ENCODE data around the gene TPM3.
"Not testable (repeated sequence)": the region's sequence is repeated elsewhere in the genome, so short reads cannot be mapped to it uniquely, and the experiment has no call there.

TPM3 gene

DNA sequence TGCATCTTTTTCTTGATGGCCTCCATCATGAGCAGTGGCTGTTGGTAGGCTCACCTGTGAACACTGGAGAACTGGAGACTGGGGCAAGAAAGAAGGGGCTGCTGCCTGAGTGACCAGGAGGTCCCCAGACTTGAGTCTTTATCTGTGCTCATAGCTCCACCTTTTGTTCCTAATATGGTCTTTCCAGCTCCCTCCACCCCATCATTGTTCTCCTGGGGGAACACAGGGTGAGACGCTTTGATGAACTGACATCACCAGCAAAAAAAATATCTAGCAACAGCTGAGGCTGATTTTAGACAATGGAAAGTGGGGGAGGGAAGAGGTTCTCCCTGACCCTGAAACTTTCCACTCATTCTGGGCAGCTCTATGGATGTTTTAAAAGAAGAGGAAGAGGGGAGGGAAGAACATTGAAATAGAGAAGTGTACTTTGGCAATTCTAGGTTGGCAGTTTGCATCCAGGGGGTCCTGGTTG, at the start of gene TPM3:
TSS of gene TPM3 (minus strand) at position 111 of the 472 bp plus-strand sequence. CDS start at position 29, 82 bp downstream.
- no peak for DNase-seq (ENCODE audit: extremely low spot score)
- TF ChIP-seq FOXM1 (IDR thresholded peaks at IDR 0.05; ENCODE audit: borderline replicate concordance) (no peak), L3MBTL2 (conservative IDR thresholded peaks at IDR 0.05) (no peak), BHLHE40 (IDR thresholded peaks at IDR 0.05; ENCODE audit: borderline replicate concordance) (no peak), FOXA1 (IDR thresholded peaks at IDR 0.05) (no peak), HDGF (IDR thresholded peaks at IDR 0.05; ENCODE audit: borderline replicate concordance) (no peak), SP1 (IDR thresholded peaks at IDR 0.05) (no peak), NFRKB (IDR thresholded peaks at IDR 0.05) (no peak), LEF1 (IDR thresholded peaks at IDR 0.05; ENCODE audit: borderline replicate concordance) (no peak), FOXK2 (IDR thresholded peaks at IDR 0.05) (no peak), TARDBP (IDR thresholded peaks at IDR 0.05) (no peak), SUZ12 (IDR thresholded peaks at IDR 0.05) (no peak), ELF4 (IDR thresholded peaks at IDR 0.05) (no peak), CTBP1 (IDR thresholded peaks at IDR 0.05; ENCODE audit: borderline replicate concordance) (no peak), ARNT (IDR thresholded peaks at IDR 0.05) (no peak)
- ChIA-PET CTCF (interaction anchor here (0.5 to 4.0 kb wide), 5 partner anchors 8 to 311 kb away, joined by 3 to 16 read pairs (median 4); partner anchors contain the start of gene HAX1), POLR2A (interaction anchor here (0.8 to 1.5 kb wide), 3 partner anchors 9 to 201 kb away, joined by 3 to 7 read pairs (median 4); partner anchors contain the start of gene UBAP2L)

GRCh38 chr1:154240294-154240833, 48.5 kb upstream of the TPM3 start:
- no peak for DNase-seq (ENCODE audit: extremely low spot score)
- TF ChIP-seq HDGF (IDR thresholded peaks at IDR 0.05; ENCODE audit: borderline replicate concordance) = no peak
- TF ChIP-seq, protein P1, sequence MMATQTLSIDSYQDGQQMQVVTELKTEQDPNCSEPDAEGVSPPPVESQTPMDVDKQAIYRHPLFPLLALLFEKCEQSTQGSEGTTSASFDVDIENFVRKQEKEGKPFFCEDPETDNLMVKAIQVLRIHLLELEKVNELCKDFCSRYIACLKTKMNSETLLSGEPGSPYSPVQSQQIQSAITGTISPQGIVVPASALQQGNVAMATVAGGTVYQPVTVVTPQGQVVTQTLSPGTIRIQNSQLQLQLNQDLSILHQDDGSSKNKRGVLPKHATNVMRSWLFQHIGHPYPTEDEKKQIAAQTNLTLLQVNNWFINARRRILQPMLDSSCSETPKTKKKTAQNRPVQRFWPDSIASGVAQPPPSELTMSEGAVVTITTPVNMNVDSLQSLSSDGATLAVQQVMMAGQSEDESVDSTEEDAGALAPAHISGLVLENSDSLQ (IDR thresholded peaks at IDR 0.05) = no peak
- ChIA-PET POLR2A (no interaction called here), CTCF (no interaction called here)

DNA sequence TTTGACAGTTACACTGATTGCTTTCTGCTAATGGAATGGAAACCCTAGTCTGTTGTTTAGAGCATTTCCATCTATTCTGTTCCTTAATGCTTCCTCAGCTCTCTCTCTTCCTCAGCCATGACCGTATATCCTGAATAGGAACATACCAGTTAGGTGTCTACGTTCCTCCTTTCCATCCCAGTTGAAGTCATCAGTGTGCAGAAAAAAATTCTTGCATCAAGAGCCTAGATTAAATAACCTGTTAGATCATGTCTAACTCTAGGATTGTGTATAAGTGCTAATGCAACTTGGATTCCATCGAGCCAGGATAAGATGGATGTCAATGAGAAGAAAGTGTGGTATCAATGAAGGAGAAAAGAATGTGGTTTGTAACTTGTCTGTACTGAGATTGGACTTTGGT, 47.6 kb upstream of the TPM3 start:
- DNase-seq (ENCODE audit: extremely low spot score) = no peak
- ChIA-PET POLR2A (no interaction called here), CTCF (no interaction called here)
- TF ChIP-seq CTBP1 (IDR thresholded peaks at IDR 0.05; ENCODE audit: borderline replicate concordance) (no peak), ZNF384 (IDR thresholded peaks at IDR 0.05) (no peak), BHLHE40 (IDR thresholded peaks at IDR 0.05; ENCODE audit: borderline replicate concordance) (no peak), SP1 (IDR thresholded peaks at IDR 0.05) (no peak), TARDBP (IDR thresholded peaks at IDR 0.05) (no peak), FOXK2 (IDR thresholded peaks at IDR 0.05) (no peak), L3MBTL2 (conservative IDR thresholded peaks at IDR 0.05) (no peak)

- CTCF ChIA-PET = interaction anchor here (0.7 kb wide), 1 partner anchor 9 kb away, joined by 4 read pairs; no protein-coding TSS in a partner anchor
These were observed 46.1 kb upstream of the TPM3 start for GRCh38 chr1:154237880-154238506.

DNA sequence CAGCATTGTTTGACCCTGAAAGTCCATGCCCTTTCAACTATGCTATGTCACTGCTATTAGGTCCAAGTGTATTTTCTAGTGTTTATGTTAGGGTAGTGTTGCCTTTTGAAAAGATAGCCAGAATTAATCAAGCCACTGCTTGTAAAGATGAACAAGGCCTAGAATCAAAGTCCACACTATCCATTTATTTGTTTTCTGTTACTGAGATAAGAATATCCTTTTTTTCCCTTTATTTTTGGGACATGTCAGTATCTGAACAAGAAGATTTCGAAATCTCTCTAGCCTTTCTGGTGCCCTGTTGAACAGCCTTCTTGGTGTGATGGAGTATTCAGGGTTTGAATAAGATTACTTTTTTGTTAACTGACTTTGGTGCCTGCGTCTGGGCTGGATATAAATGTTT, 45.5 kb upstream of the TPM3 start:
- ChIA-PET CTCF (interaction anchor here (0.7 kb wide), 1 partner anchor 9 kb away, joined by 4 read pairs; no protein-coding TSS in a partner anchor), POLR2A (no interaction called here)
- TF ChIP-seq BHLHE40 (IDR thresholded peaks at IDR 0.05; ENCODE audit: borderline replicate concordance) (no peak), FOXM1 (IDR thresholded peaks at IDR 0.05; ENCODE audit: borderline replicate concordance) (no peak), HDGF (IDR thresholded peaks at IDR 0.05; ENCODE audit: borderline replicate concordance) (no peak), FOXA1 (IDR thresholded peaks at IDR 0.05) (no peak)
- no peak for DNase-seq (ENCODE audit: extremely low spot score)

More at GRCh38 chr1:154237880-154238506, 46.1 kb upstream of the TPM3 start:
- no peak for DNase-seq (ENCODE audit: extremely low spot score)
- no peak for TF ChIP-seq SUZ12 (IDR thresholded peaks at IDR 0.05)
- no peak for TF ChIP-seq BHLHE40 (IDR thresholded peaks at IDR 0.05; ENCODE audit: borderline replicate concordance)
- TF ChIP-seq FOXK2 (IDR thresholded peaks at IDR 0.05) = no peak
- TF ChIP-seq L3MBTL2 (conservative IDR thresholded peaks at IDR 0.05) = no peak
- no peak for TF ChIP-seq HDGF (IDR thresholded peaks at IDR 0.05; ENCODE audit: borderline replicate concordance)
- no peak for TF ChIP-seq ZNF384 (IDR thresholded peaks at IDR 0.05)
- TF ChIP-seq, protein P1 (IDR thresholded peaks at IDR 0.05) = no peak
- POLR2A ChIA-PET = interaction anchor here (1.3 kb wide), 1 partner anchor 17 kb away, joined by 4 read pairs; the partner anchor contains the start of gene UBAP2L

DNA sequence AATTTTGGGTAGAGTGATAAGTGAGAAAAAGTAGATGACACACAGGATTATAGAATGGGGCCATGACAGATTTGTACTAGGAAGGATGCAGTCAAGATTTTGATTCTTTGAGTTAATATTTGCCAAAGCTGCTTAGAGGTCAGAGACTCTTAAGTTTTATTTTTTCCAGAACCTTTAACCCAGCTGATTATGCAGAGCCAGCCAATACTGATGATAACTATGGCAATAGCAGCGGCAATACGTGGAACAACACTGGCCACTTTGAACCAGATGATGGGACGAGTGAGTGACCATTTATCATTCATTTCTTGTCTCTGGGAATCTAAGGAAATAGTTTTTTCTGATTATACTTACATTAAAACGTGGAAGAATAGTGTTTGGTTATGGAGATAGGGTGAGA, 45.0 kb upstream of the TPM3 start:
- POLR2A ChIA-PET = no interaction called here
- TF ChIP-seq FOXK2 (IDR thresholded peaks at IDR 0.05) = no peak
- TF ChIP-seq BHLHE40 (IDR thresholded peaks at IDR 0.05; ENCODE audit: borderline replicate concordance) = no peak
- TF ChIP-seq ELF4 (IDR thresholded peaks at IDR 0.05) = no peak
- no peak for TF ChIP-seq NFRKB (IDR thresholded peaks at IDR 0.05)
- TF ChIP-seq L3MBTL2 (conservative IDR thresholded peaks at IDR 0.05) = no peak
- no peak for TF ChIP-seq ARNT (IDR thresholded peaks at IDR 0.05)
- DNase-seq (ENCODE audit: extremely low spot score) = no peak
- CTCF ChIA-PET = no interaction called here

- POLR2A ChIA-PET; DNase-seq (ENCODE audit: extremely low spot score); CTCF ChIA-PET: not testable (repeated sequence)
These were observed 41.2 kb upstream of the TPM3 start for GRCh38 chr1:154233127-154233526.

- DNase-seq (ENCODE audit: extremely low spot score); CTCF ChIA-PET: not testable (repeated sequence)
- POLR2A ChIA-PET = interaction anchor here (1.3 to 1.9 kb wide), 2 partner anchors 11 kb away, joined by 3 to 7 read pairs; partner anchors contain the start of gene UBAP2L
These were observed 39.2 kb upstream of the TPM3 start for GRCh38 chr1:154231112-154231511.
